ENCODE data around the gene FDX2.

FDX2 gene

GRCh38 chr19:10332965-10333757 lies 17.3 kb upstream of the FDX2 start, which contains the start of gene RAVER1:
Gene RAVER1, minus strand, starts transcription at chr19:10333529. Its CDS starts 22 bp downstream, at chr19:10333507.
- DNase-seq (ENCODE audit: low spot score): peak; percentile 99

GRCh38 chr19:10332158-10332964 lies 16.5 kb upstream of the FDX2 start:
- DNase-seq (ENCODE audit: low spot score): no peak

- DNase-seq (ENCODE audit: low spot score): no peak
Observed at GRCh38 chr19:10329555-10329954, 13.7 kb upstream of the FDX2 start.

GRCh38 chr19:10328558-10329429 lies 13.0 kb upstream of the FDX2 start:
- no peak for DNase-seq (ENCODE audit: low spot score)

- DNase-seq (ENCODE audit: low spot score): no peak
Observed at GRCh38 chr19:10327793-10328192, 12.0 kb upstream of the FDX2 start.

- DNase-seq (ENCODE audit: low spot score): no peak
Observed at GRCh38 chr19:10325732-10326131, 9.9 kb upstream of the FDX2 start.

GRCh38 chr19:10321874-10322835 lies 6.3 kb upstream of the FDX2 start:
- DNase-seq (ENCODE audit: low spot score): no peak

- no peak for DNase-seq (ENCODE audit: low spot score)
Observed at GRCh38 chr19:10321417-10321797, 5.6 kb upstream of the FDX2 start.

- no peak for DNase-seq (ENCODE audit: low spot score)
Observed at GRCh38 chr19:10320602-10321416, 5.0 kb upstream of the FDX2 start.

GRCh38 chr19:10318807-10319682 lies 3.2 kb upstream of the FDX2 start:
- DNase-seq (ENCODE audit: low spot score): no peak

- DNase-seq (ENCODE audit: low spot score): no peak
Observed at GRCh38 chr19:10317857-10318462, 2.1 kb upstream of the FDX2 start.

- no peak for DNase-seq (ENCODE audit: low spot score)
Observed at GRCh38 chr19:10317045-10317856, 1.4 kb upstream of the FDX2 start.

- DNase-seq (ENCODE audit: low spot score): no peak
Observed at GRCh38 chr19:10316229-10317044, 622 bp upstream of the FDX2 start.

- no peak for DNase-seq (ENCODE audit: low spot score)
Observed at GRCh38 chr19:10309423-10309822, 6.4 kb downstream of the FDX2 start, which contains the start of gene ZGLP1. Gene ZGLP1, minus strand, starts transcription at chr19:10309815.

GRCh38 chr19:10306327-10306726 lies 9.5 kb downstream of the FDX2 start:
- DNase-seq (ENCODE audit: low spot score): no peak

- no peak for DNase-seq (ENCODE audit: low spot score)
Observed at GRCh38 chr19:10305139-10305806, 10.5 kb downstream of the FDX2 start.
